GM12878 (cell line): ENCODE data around the gene ACTMAP. TPM values are rescaled to one million over a fixed set of nuclear protein-coding genes. Genes with fewer than 3 reads are reported as not detected.
A peak's percentile ranks its signal among the peaks of the same experiment; 100 is the strongest.

Experiments used
- ASH2L ChIP-seq: fragments of 300-600, 200-600 bp; sonication (generic); IDR thresholded peaks from 2 replicates; pipeline ENCODE4 v1.6.1; 2017; ENCODE audit warnings: low read depth, mild to moderate bottlenecking, borderline replicate concordance
- BHLHE40 ChIP-seq, 2 experiments: fragments of 450-650 bp in 1 of 2; IDR thresholded peaks; 2 replicates each; pipeline ENCODE4 v1.6.1; 2011 to 2017; ENCODE audit warnings: low read depth in 2 of 2, borderline replicate concordance in 1 of 2, improper control_type of control experiment in 1 of 2, low read length in 1 of 2, mild to moderate bottlenecking in 1 of 2
- CREM ChIP-seq: IDR thresholded peaks from 2 replicates; pipeline ENCODE4 v1.6.1; 2014; ENCODE audit warnings: antibody characterized with exemption, low read depth
- CTCF ChIP-seq, 3 experiments: IDR thresholded peaks in 2 of 3; conservative IDR thresholded peaks in 1 of 3; 2 replicates each; pipeline ENCODE4 v1.5.1; 2011; ENCODE audit warnings: low read depth in 3 of 3, low read length in 3 of 3, mild to moderate bottlenecking in 3 of 3, control low read depth in 2 of 3, moderate library complexity in 2 of 3, inconsistent platforms in 1 of 3, mixed read lengths in 1 of 3; ENCODE audit not compliant: control insufficient read depth in 2 of 3, insufficient read depth in 1 of 3; ENCODE audit errors: extremely low read depth in 1 of 3
- ESRRA ChIP-seq: IDR thresholded peaks from 2 replicates; pipeline ENCODE4 v1.6.1; 2012; ENCODE audit warnings: mild to moderate bottlenecking, low read length, improper control_type of control experiment
- FOS ChIP-seq: IDR thresholded peaks from 3 replicates; pipeline ENCODE4 v1.6.1; 2011; ENCODE audit warnings: borderline replicate concordance; ENCODE audit not compliant: insufficient read length; ENCODE audit errors: extremely low read depth
- GATAD2B ChIP-seq: fragments of 450-650 bp; conservative IDR thresholded peaks from 2 replicates; pipeline ENCODE4 v1.6.1; 2017; ENCODE audit warnings: low read depth, mild to moderate bottlenecking, moderate library complexity
- IKZF2 ChIP-seq, 2 experiments: fragments of 450-650 bp; IDR thresholded peaks; 2 replicates each; pipeline ENCODE4 v1.6.1; 2017; ENCODE audit warnings: mild to moderate bottlenecking in 2 of 2, moderate library complexity in 2 of 2
- KAT2A ChIP-seq: conservative IDR thresholded peaks from 2 replicates; pipeline ENCODE4 v1.6.1; 2011; ENCODE audit warnings: low read depth, low read length; ENCODE audit not compliant: control insufficient read depth
- MEF2A ChIP-seq: IDR thresholded peaks from 2 replicates; pipeline ENCODE4 v1.6.1; 2011; ENCODE audit warnings: low read depth, mild to moderate bottlenecking, low read length, moderate library complexity; ENCODE audit not compliant: insufficient read depth
- NFYA ChIP-seq: IDR thresholded peaks from 2 replicates; pipeline ENCODE4 v1.6.1; 2011; ENCODE audit warnings: low read depth, mild to moderate bottlenecking, low read length, improper control_type of control experiment, borderline replicate concordance
- PBX3 ChIP-seq: IDR thresholded peaks from 2 replicates; pipeline ENCODE4 v1.6.1; 2011; ENCODE audit warnings: mild to moderate bottlenecking, low read depth, low read length, moderate library complexity; ENCODE audit not compliant: insufficient replicate concordance
- POLR2AphosphoS5 ChIP-seq: IDR thresholded peaks from 2 replicates; pipeline ENCODE4 v1.6.1; 2011; ENCODE audit warnings: mild to moderate bottlenecking, low read length, inconsistent platforms
- RCOR1 ChIP-seq: conservative IDR thresholded peaks from 2 replicates; pipeline ENCODE4 v1.6.1; 2012; ENCODE audit warnings: low read depth, low read length, improper control_type of control experiment
- RFX5 ChIP-seq: IDR thresholded peaks from 2 replicates; pipeline ENCODE4 v1.6.1; 2011; ENCODE audit warnings: low read depth, low read length, improper control_type of control experiment
- SREBF1 ChIP-seq: IDR thresholded peaks from 2 replicates; pipeline ENCODE4 v1.6.1; 2012; ENCODE audit warnings: mild to moderate bottlenecking, low read length
- TBL1XR1 ChIP-seq: IDR thresholded peaks from 2 replicates; pipeline ENCODE4 v1.6.1; 2012; ENCODE audit warnings: low read depth, low read length, improper control_type of control experiment
- TCF7 ChIP-seq: IDR thresholded peaks from 2 replicates; pipeline ENCODE4 v1.6.1; 2014; ENCODE audit warnings: antibody characterized with exemption, borderline replicate concordance
- ZNF24 ChIP-seq: fragments of 450-650 bp; IDR thresholded peaks from 2 replicates; pipeline ENCODE4 v1.6.1; 2017; ENCODE audit warnings: antibody characterized with exemption, mild to moderate bottlenecking
- polyA plus RNA-seq, 11 experiments: library from polyadenylated mRNA; depleted of rRNA in 4 of 11; unstranded in 6 of 11; stranded (reverse) in 5 of 11; fragments of >200 nt; fragmentation: Nextera tagmentation in 4 of 11; fragmentation: Illumina TruSeq in 1 of 11; extraction: Ambion mirVana in 4 of 11; extraction: Trizol in 1 of 11; gene quantifications; 1 replicate in 1 of 11; 2 replicates in 10 of 11; pipeline versions ENCODE4 v1.2.1 to v1.2.3, GENCODE V29; 2011 to 2016; ENCODE audit warnings: inconsistent platforms in 2 of 11, missing spikeins in 2 of 11, low read depth in 1 of 11
- total RNA-seq, 4 experiments: library from RNA; depleted of rRNA in 3 of 4; stranded (reverse); fragments of >200 nt in 3 of 4; fragmentation: Illumina TruSeq in 1 of 4; extraction: Trizol in 1 of 4; gene quantifications; 2 replicates each; pipeline versions ENCODE4 v1.2.1 to v1.2.3, GENCODE V29; 2013 to 2021
- TF ChIP-seq, protein P1 (sequence below): IDR thresholded peaks from 2 replicates; pipeline ENCODE4 v1.6.1; 2012; ENCODE audit warnings: low read depth, low read length, improper control_type of control experiment
- TF ChIP-seq, protein P2 (sequence below): fragments of 450-650 bp; IDR thresholded peaks from 2 replicates; pipeline ENCODE4 v1.6.1; 2016; ENCODE audit warnings: mild to moderate bottlenecking
- TF ChIP-seq, protein P3 (sequence below): IDR thresholded peaks from 2 replicates; pipeline ENCODE4 v1.6.1; 2012; ENCODE audit warnings: low read depth, low read length, improper control_type of control experiment

Gene ACTMAP
- total and polyA plus RNA-seq, 10 of the 15 experiments (the other 5 are each of a cell fraction or from before 2014, with no cell fraction given), result 3.0 to 26.2 (median 11.1) TPM

DNA sequence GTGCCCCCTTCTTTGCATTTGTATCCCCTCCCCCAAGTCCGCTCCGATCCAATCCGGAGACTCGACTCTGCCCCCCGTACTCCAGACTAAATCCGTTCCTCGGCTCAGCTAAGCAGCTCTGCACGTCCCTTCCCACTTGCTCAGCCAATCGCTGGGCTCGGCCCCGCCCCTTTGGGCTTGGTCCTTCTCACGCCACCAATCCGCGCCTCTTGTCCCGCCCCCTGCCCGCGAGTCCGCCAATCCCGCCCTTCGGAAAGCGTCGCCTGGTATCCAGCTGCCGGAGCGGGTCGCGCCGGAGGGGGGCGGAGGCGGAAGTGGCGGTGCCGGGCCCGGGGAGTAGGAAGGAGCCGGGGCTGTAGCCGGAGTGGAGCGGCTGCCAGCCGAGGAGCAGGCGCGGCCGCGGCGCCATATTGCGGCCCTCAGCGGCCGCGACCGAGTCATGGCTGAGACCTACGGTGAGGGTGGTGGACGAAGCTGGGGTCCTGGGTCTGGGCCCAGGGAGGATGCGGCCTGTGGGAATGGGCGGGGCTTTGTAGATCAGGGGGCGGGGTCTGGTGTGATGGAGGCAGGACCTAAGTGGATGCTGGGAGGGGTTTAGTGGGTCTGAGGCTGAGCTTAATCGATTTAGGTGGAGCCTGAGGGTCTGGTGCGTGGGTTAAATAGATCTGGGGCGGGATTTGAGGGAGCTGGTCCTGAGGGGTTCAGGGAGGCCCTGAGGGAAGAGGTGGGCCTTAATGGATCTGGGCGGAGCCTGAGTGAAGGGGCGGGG is 27.8 kb upstream of the ACTMAP start, which contains the start of gene RAB4B (continued):
- TF ChIP-seq KAT2A (no peak), NFYA (no peak; the same call in 1 of the 2 replicates), ZNF24 (no peak), RCOR1 (no peak), CREM (peak; percentile 7; the same call in 1 of the 2 replicates), RFX5 (no peak), IKZF2 (IDR thresholded peaks at IDR 0.05) (no peak), ESRRA (no peak), POLR2AphosphoS5 (no peak), BHLHE40 (IDR thresholded peaks at IDR 0.05; ENCODE audit: borderline replicate concordance in 1 of 2, low read depth in 2 of 2, low read length in 1 of 2) (peak; percentile 8 to 68; a peak in 1 of 4 replicates), ASH2L (no peak), TCF7 (no peak), CTCF (IDR thresholded peaks at IDR 0.05 in 2 of 3, conservative IDR thresholded peaks at IDR 0.05 in 1 of 3; ENCODE audit: control insufficient read depth in 2 of 3, extremely low read depth in 1 of 3, insufficient read depth in 1 of 3, low read depth in 3 of 3, low read length in 3 of 3) (no peak), PBX3 (no peak), TBL1XR1 (no peak), MEF2A (0 out of 2 replicates have a peak, but pooled peaks have one; percentile 23), SREBF1 (no peak), FOS (peak; percentile 88), GATAD2B (peak; percentile 76)
- TF ChIP-seq, protein P1, sequence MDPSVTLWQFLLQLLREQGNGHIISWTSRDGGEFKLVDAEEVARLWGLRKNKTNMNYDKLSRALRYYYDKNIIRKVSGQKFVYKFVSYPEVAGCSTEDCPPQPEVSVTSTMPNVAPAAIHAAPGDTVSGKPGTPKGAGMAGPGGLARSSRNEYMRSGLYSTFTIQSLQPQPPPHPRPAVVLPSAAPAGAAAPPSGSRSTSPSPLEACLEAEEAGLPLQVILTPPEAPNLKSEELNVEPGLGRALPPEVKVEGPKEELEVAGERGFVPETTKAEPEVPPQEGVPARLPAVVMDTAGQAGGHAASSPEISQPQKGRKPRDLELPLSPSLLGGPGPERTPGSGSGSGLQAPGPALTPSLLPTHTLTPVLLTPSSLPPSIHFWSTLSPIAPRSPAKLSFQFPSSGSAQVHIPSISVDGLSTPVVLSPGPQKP, result no peak; the same call in 1 of the 2 replicates
- TF ChIP-seq, protein P2, sequence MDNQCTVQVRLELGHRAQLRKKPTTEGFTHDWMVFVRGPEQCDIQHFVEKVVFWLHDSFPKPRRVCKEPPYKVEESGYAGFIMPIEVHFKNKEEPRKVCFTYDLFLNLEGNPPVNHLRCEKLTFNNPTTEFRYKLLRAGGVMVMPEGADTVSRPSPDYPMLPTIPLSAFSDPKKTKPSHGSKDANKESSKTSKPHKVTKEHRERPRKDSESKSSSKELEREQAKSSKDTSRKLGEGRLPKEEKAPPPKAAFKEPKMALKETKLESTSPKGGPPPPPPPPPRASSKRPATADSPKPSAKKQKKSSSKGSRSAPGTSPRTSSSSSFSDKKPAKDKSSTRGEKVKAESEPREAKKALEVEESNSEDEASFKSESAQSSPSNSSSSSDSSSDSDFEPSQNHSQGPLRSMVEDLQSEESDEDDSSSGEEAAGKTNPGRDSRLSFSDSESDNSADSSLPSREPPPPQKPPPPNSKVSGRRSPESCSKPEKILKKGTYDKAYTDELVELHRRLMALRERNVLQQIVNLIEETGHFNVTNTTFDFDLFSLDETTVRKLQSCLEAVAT, result no peak
- TF ChIP-seq, protein P3, sequence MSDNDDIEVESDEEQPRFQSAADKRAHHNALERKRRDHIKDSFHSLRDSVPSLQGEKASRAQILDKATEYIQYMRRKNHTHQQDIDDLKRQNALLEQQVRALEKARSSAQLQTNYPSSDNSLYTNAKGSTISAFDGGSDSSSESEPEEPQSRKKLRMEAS, result no peak
